ENCODE measurements around the gene ESR1.
"Not testable (repeated sequence)": the region's sequence is repeated elsewhere in the genome, so short reads cannot be mapped to it uniquely, and the experiment has no call there.

DNA sequence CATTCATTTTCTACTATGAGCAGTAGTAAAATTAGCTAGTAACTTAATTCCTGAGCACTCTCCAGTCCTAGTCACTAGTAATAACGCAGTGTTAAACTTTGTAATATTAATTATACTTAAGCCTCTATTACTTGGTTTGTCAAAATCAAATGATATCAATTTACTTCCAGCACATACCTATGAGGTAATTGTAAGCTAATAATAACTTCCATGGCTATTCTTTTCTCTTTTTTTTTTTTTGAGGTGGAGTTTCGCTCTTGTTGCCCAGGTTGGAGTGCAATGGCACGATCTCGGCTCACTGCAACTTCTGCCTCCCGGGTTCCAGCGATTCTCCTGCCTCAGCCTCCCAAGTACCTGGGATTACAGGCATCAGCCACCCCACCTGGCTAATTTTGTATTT, 219.3 kb downstream of the ESR1 start:
- TF ChIP-seq EZH2 (IDR thresholded peaks at IDR 0.05; ENCODE audit: low read length, missing control alignments), result not testable (repeated sequence)
- TF ChIP-seq, protein P1, sequence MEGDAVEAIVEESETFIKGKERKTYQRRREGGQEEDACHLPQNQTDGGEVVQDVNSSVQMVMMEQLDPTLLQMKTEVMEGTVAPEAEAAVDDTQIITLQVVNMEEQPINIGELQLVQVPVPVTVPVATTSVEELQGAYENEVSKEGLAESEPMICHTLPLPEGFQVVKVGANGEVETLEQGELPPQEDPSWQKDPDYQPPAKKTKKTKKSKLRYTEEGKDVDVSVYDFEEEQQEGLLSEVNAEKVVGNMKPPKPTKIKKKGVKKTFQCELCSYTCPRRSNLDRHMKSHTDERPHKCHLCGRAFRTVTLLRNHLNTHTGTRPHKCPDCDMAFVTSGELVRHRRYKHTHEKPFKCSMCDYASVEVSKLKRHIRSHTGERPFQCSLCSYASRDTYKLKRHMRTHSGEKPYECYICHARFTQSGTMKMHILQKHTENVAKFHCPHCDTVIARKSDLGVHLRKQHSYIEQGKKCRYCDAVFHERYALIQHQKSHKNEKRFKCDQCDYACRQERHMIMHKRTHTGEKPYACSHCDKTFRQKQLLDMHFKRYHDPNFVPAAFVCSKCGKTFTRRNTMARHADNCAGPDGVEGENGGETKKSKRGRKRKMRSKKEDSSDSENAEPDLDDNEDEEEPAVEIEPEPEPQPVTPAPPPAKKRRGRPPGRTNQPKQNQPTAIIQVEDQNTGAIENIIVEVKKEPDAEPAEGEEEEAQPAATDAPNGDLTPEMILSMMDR (conservative IDR thresholded peaks at IDR 0.05 in 1 of 2, IDR thresholded peaks at IDR 0.05 in 1 of 2; ENCODE audit: low read depth in 1 of 2, low read length in 2 of 2), result not testable (repeated sequence)

Measured in fibroblast of lung (primary cell).